ENCODE results near the gene ZNF91.
"Not testable (repeated sequence)": the region's sequence is repeated elsewhere in the genome, so short reads cannot be mapped to it uniquely, and the experiment has no call there.

ZNF91 gene

GRCh38 chr19:23394511-23394910, 760 bp downstream of the ZNF91 start:
- DNase-seq: no peak

DNA sequence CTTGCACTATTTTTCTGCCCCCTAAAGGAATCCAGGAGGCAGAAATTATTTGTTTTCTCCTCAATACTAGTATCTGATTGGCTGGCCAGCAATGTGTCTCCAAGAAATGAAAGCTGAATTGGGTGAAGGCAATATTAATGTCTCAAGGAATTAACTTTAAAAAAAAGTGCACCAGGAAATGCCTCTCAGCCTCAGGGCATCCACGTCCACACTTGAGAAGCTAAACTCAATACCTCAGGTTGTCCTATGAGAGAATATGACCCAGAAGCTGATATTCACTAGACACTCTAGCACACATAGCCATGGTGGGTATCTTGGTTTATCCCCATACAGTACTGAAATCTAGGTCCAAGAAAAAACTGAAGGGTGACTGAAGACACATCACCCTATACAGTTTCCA, 2.1 kb downstream of the ZNF91 start:
- no peak for DNase-seq

DNA sequence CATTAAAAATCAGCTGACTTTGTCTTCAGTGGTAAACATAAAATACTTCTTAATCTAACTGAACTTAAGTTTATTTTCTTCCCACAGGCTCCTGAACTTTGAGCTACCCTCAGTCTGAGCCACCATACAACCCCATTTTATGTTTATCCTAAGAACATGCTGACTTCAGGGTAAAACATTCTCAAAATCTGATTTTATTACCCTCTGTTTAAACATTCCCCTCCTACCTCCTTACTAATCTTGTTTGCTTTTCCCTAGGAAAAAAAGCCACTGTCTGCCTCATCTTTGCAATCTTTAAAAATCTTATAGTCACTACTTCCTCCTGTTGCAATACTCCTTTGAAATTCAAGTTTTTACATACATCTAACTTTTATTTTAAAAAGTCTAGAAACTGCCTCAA, 4.0 kb downstream of the ZNF91 start:
- no peak for DNase-seq

DNA sequence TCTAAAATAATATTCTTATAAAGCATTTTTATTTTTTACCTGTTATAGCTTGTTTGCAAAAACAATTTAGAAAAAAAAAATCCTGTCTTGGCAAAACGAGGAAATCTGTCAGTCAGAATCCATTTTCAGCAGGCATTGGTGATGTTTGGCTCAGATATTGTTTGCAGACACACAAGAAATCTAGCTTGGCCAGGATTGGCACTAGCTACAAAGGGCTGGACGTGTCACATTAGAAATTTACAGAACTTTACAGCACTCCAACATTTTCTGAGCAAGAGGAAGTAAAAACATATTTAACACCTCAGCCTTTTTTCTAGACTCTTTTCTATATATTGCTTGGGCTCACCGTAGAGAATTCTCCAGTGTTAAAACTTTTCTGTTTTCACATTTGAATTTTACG, 9.9 kb downstream of the ZNF91 start:
- no peak for DNase-seq

- DNase-seq: no peak
These were observed 10.4 kb downstream of the ZNF91 start for GRCh38 chr19:23384858-23385257.

DNA sequence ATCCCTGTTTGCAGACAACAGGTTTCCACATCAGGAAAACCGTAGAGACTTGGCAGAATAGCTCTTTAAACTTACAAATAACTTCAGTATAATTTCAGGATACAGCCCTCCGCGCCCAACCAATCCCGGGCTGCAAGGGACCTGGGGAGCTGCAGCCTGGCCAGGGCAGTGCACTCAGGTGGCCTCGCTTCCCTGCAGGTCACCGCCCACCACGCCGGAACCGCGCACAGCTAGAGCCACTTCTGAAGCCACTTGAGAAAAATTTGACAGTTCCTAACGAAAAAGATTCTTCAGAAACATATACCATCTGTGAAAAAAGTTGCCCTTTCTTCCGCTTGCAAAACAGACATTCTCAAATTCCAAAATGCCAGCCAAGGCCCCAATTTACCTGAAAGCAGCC, 11.1 kb downstream of the ZNF91 start:
- no peak for DNase-seq

DNA sequence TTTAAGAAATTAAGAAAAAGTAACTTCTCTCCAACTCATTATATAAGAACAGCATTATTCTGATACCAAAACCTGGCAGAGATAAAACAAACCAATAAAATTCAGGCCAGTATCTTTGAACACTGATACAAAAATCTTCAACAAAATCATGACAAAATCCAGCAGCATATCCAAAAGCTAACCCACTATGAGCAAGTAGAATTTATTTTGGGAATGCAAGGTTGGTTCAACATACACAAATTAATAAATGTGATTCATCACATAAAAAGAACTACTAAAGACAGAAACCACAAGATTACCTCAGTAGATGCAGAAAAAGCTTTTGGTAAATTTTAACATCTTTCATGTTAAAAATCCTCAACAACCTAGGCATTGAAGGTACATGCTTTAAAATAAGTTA, 12.3 kb downstream of the ZNF91 start:
- DNase-seq: no peak

- DNase-seq: no peak
These were observed 14.2 kb downstream of the ZNF91 start for GRCh38 chr19:23381114-23381513.

GRCh38 chr19:23379671-23380070, 15.6 kb downstream of the ZNF91 start:
- not testable (repeated sequence) for DNase-seq

GRCh38 chr19:23378948-23379347, 16.3 kb downstream of the ZNF91 start:
- DNase-seq: no peak

GRCh38 chr19:23377276-23377675, 18.0 kb downstream of the ZNF91 start:
- DNase-seq: no peak

GRCh38 chr19:23366437-23366836, 28.8 kb downstream of the ZNF91 start:
- DNase-seq: no peak

DNA sequence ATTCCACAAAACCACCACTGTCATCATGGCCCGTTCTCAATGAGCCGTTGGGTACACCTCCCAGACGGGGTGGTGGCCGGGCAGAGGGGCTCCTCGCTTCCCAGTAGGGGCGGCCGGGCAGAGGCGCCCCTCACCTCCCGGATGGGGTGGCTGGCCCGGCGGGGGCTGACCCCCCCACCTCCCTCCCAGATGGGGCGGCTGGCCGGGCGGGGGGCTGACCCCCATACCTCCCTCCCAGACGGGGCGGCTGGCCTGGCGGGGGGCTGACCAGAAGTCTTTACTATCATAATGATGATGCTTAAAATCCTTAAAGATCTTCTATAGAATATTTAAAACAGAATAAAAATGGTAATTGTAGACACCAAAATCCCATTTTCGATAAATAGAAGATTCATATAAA, 29.2 kb downstream of the ZNF91 start:
- not testable (repeated sequence) for DNase-seq

DNA sequence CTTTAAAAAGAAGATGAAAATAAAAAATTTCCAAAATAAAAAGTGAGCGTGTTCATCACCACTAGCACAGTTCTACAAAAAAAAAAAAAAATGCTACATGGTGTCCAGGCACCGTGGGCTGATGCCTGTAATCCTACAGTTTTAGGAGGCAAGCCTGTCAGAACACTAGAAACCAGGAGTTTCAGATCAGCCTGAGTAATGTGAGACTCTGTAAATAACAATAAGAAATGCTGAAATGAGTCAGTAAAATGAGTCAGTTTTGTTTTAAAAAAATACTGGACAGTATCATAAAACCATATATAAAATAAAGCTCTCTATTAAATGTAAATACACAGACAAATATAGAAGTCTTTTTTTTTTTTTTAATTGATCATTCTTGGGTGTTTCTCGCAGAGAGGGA, 30.0 kb downstream of the ZNF91 start:
- DNase-seq: no peak

DNA sequence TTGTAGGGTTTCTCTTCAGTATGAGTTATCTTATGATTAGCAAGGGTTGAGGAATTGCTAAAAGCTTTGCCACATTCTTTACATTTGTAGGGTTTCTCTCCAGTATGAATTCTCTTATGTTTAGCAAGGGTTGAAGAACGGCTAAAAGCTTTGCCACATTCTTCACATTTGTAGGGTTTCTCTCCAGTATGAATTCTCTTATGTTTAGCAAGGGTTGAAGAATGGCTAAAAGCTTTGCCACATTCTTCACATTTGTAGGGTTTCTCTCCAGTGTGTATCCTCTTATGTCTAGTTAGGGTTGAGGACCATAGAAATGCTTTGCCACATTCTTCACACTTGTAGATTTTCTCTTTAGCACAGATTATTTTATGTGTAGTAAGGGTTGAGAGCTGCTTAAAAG, 33.4 kb downstream of the ZNF91 start:
- DNase-seq: not testable (repeated sequence)

DNA sequence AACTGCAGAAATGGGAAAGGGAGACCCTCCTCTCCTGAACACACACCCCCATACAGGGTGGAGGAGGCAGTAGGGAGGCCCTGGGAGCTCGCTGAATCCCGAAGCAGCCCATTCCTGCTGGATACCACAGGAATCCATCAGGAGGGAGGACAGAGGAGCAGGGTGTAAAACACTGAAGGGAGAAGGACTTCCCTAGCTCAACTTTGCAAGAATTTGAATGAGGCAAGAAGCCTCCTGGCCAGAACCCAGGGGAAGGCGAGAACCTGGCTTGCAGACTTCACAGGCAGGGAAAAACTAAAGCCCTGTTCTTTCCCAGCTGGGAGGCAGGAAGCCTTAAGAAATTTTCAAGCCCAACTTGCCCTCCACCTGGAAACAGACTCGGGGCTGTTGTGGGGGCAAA, 43.5 kb downstream of the ZNF91 start:
- no peak for DNase-seq

GRCh38 chr19:23346696-23347095, 48.6 kb downstream of the ZNF91 start:
- DNase-seq: no peak

DNA sequence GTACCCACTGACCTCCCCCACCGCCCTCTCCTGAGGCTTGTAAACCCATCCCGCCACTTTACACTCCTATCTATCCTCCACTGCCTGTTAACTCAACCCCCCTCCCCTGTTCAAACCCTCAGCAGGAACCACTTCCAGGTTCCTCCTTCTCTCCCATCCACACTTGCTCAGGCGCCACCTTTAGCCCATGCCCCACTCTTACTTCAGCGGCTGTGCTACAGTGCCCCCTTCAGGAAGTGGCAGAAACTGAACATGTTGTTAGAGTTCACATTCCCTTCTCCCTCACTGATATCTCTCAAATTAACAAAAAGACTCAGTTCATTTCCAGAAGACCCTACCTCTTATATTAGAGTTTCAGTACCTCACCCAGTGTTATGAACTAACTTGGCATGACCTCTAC, 49.4 kb downstream of the ZNF91 start:
- DNase-seq: no peak

- no peak for DNase-seq
These were observed 51.7 kb downstream of the ZNF91 start for GRCh38 chr19:23343434-23344010.

GRCh38 chr19:23328211-23328610, 67.1 kb downstream of the ZNF91 start:
- DNase-seq: no peak

DNA sequence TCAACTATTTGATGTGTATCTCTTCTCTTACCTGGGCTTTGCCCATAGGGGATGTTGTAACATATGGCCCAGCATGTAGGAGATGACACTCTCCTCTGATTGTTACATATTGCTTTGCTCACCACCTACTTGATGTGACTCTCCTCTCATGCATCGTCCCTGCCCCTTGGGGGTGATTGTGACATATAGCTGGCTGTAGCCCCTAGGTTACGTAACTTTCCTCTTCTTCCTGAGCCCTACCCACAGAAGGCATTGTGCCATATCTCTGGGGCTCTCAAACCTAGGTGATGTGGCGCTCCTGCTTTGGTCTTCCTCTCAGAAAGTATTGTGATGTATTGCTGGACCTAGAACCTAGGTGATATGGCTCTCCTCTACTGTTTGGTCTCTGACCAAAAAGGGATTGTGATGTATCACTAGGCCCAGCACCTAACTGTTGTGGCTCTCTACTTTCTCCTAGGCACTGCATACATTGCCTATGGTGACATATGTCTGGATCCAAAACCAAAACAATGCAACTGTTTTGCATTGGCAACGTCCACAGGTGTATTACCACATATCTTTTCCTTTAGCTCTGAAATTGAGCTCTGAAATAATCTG, 73.2 kb downstream of the ZNF91 start:
- DNase-seq: no peak

DNA sequence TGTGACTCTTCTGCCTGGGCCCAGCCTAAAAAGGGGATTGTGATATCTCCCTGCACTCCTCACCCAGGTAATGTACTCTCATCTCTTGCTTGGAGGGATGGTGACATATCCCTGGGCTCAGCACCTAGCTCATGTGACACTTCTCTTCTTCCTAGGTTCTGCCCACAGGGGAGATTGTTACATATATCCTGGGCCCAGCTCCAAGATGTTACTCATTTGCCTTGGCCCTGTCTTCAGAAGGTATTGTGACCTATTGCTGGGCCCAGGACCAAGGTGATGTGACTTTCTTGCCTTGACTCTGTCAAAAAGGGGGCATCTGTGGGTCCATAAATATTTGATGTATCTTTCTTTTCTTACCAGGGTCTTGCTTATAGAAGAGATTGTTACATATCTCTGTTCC, 73.9 kb downstream of the ZNF91 start:
- DNase-seq: not testable (repeated sequence)

GRCh38 chr19:23319571-23319970, 75.7 kb downstream of the ZNF91 start:
- not testable (repeated sequence) for DNase-seq

DNA sequence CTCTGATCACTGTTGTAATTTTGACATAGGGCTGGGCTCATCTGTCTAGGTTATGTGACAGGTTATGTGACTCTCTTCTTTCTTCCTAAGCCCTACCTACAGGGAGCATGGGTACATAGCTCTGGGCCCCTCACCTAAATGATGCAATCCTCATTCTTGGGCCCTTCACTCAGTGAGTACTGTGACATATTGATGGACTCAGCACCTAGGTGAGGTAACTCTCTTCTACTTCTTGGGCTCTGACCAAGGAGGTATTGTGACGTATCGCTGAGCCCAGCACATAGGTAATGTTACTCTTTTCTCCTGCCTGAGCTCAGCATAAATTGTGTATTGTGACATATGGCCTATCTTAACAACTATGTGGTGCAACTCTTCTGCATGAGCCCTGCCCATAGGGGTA, 76.3 kb downstream of the ZNF91 start:
- DNase-seq: not testable (repeated sequence)

DNA sequence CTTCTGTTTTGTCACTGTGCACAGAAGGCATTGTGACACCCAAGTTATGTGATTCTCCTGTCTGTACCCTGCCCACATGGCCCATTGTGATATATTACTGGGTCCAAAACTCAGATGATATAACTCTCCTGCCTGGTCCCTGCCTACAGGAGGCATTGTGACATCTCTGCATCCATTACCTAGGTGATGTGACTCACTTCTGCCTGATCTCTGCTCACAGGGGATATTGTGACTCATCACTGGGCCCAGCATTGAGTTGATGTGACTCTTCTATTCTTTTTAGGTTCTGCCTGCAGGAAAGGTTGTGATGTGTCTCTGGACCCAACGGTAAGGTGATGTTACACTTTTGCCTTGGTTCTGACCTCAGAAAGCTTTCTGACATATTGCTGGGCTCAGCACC, 77.1 kb downstream of the ZNF91 start:
- DNase-seq: no peak

Data from activated T-cell treated with anti-CD3 and anti-CD28 coated beads for 4 hours (primary cell).